ENCODE results near the gene AGPAT1. TPM values are rescaled to one million over a fixed set of nuclear protein-coding genes. Genes with fewer than 3 reads are reported as not detected.

AGPAT1 gene
- total and polyA plus RNA-seq, 2 experiments from 2014 or later = 62.8 to 71.4 TPM

GRCh38 chr6:32173051-32173727 lies 2.7 kb downstream of the AGPAT1 start:
- H4K20me1 ChIP-seq (ENCODE audit: insufficient read depth, poor library complexity, severe bottlenecking) = no peaks in the 10 kb centered on the region
- TF ChIP-seq CTCF (IDR thresholded peaks at IDR 0.05; ENCODE audit: poor library complexity) (no peak), EZH2 (IDR thresholded peaks at IDR 0.05; ENCODE audit: borderline replicate concordance) (no peak), EZH2phosphoT487 (IDR thresholded peaks at IDR 0.05; ENCODE audit: low read depth, severe bottlenecking, unreplicated experiment) (no peak)
- H3K27ac ChIP-seq = peak overlapping the region; percentile 25
- DNase-seq (ENCODE audit: low spot score) = no peak
- 81% methylated on average over 4 of the region's 4 CpGs for WGBS (ENCODE audit: low lambda C conversion rate, missing lambda C conversion rate)
- peaks cover 10% of the 10 kb centered on the region for H3K4me1 ChIP-seq (ENCODE audit: insufficient read depth)
- no peaks in the 10 kb centered on the region for H3K9me3 ChIP-seq (ENCODE audit: low read depth)
- no peaks in the 10 kb centered on the region for H3K27me3 ChIP-seq
- H3K79me2 ChIP-seq = peaks cover 44% of the 10 kb centered on the region
- H3K9me2 ChIP-seq (replicated peaks; ENCODE audit: insufficient read depth) = no peaks in the 10 kb centered on the region
- no peak overlapping the region for H2AFZ ChIP-seq
- H3K4me3 ChIP-seq = no peak overlapping the region
- peak overlapping the region; percentile 83 for H3K4me2 ChIP-seq
- no peaks in the 10 kb centered on the region for H3K36me3 ChIP-seq (replicated peaks; ENCODE audit: insufficient read depth, low read depth)

- Histone ChIP-seq H3K36me3 (replicated peaks; ENCODE audit: insufficient read depth, low read depth) (no peaks in the 10 kb centered on the region), H2AFZ (no peak overlapping the region), H3K4me2 (no peak overlapping the region), H3K9me2 (replicated peaks; ENCODE audit: insufficient read depth) (no peaks in the 10 kb centered on the region), H3K79me2 (peaks cover 44% of the 10 kb centered on the region), H3K27me3 (no peaks in the 10 kb centered on the region), H3K9me3 (ENCODE audit: low read depth) (no peaks in the 10 kb centered on the region), H4K20me1 (ENCODE audit: insufficient read depth, poor library complexity, severe bottlenecking) (no peaks in the 10 kb centered on the region), H3K4me3 (no peak overlapping the region), H3K27ac (no peak overlapping the region), H3K4me1 (ENCODE audit: insufficient read depth) (peaks cover 12% of the 10 kb centered on the region)
- WGBS (ENCODE audit: low lambda C conversion rate, missing lambda C conversion rate) = 98% methylated on average over 6 of the region's 6 CpGs
- DNase-seq (ENCODE audit: low spot score) = no peak
- TF ChIP-seq CTCF (IDR thresholded peaks at IDR 0.05; ENCODE audit: poor library complexity) = no peak
- TF ChIP-seq EZH2phosphoT487 (IDR thresholded peaks at IDR 0.05; ENCODE audit: low read depth, severe bottlenecking, unreplicated experiment) = no peak
- no peak for TF ChIP-seq EZH2 (IDR thresholded peaks at IDR 0.05; ENCODE audit: borderline replicate concordance)
Observed at GRCh38 chr6:32171234-32171633, 4.7 kb downstream of the AGPAT1 start.

- no peak for DNase-seq (ENCODE audit: low spot score)
- Histone ChIP-seq H3K4me2 (no peak overlapping the region), H3K36me3 (replicated peaks; ENCODE audit: insufficient read depth, low read depth) (no peaks in the 10 kb centered on the region), H2AFZ (no peak overlapping the region), H3K4me1 (ENCODE audit: insufficient read depth) (peaks cover 12% of the 10 kb centered on the region), H3K9me3 (ENCODE audit: low read depth) (no peaks in the 10 kb centered on the region), H3K79me2 (peaks cover 39% of the 10 kb centered on the region), H3K27me3 (no peaks in the 10 kb centered on the region), H3K27ac (no peak overlapping the region), H4K20me1 (ENCODE audit: insufficient read depth, poor library complexity, severe bottlenecking) (no peaks in the 10 kb centered on the region), H3K4me3 (no peak overlapping the region), H3K9me2 (replicated peaks; ENCODE audit: insufficient read depth) (no peaks in the 10 kb centered on the region)
- TF ChIP-seq CTCF (IDR thresholded peaks at IDR 0.05; ENCODE audit: poor library complexity) = no peak
- no peak for TF ChIP-seq EZH2phosphoT487 (IDR thresholded peaks at IDR 0.05; ENCODE audit: low read depth, severe bottlenecking, unreplicated experiment)
- TF ChIP-seq EZH2 (IDR thresholded peaks at IDR 0.05; ENCODE audit: borderline replicate concordance) = no peak
- WGBS (ENCODE audit: low lambda C conversion rate, missing lambda C conversion rate) = 94% methylated on average over 11 of the region's 11 CpGs
Observed at GRCh38 chr6:32170294-32170693, 5.6 kb downstream of the AGPAT1 start.
